ENCODE data around the gene SHC1. TPM values are rescaled to one million over a fixed set of nuclear protein-coding genes. Genes with fewer than 3 reads are reported as not detected.

The SHC1 gene
- total and polyA plus RNA-seq, 4 experiments from 2014 or later: 36.4 to 81.7 (median 61.4) TPM

DNA sequence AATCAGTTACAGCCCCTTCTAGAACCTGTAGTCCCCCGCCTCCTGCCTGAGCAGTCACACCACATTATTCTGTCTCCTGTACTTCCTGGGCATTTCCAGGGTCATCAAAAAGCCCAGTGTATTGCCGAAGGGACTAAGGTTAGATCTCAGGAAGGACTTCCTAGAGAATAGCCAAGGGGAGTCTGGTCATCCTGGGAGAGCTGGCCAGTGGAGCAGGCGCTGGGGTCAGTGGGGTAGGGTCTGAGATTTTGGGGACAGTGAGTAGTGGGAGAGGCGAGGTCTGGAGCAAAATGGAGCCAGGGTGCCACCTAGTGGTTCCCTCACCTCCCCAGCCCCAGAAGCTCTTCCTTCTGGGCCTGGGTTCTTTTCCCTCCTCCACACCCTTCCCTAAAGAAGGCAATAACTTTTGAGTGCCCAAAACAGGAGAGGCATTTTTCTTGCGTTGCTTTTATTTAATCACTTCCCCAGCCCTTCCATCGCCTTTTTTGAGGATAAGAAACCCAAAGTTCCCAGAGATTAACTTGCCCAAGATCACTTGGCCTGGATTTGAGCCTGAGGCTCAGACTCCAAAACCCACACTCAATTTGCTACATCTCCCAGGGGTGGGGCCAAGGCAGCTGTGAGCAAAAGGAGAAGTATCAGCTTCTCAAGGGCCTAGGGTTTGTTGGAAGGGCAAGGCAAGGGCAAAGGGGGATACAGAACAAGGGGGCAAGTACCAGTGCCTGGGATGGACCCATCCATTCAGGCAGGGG lies 26.7 kb downstream of the SHC1 start:
- ChIA-PET POLR2A (ENCODE audit: partially characterized antibody) (interaction anchor here (0.8 to 1.4 kb wide), 7 partner anchors 9 to 322 kb away, joined by 3 to 8 read pairs (median 3); no protein-coding TSS in a partner anchor), CTCF (ENCODE audit: partially characterized antibody) (interaction anchor here (0.6 to 4.4 kb wide), 16 partner anchors 8 to 378 kb away, joined by 3 to 14 read pairs (median 4); partner anchors contain the start of genes ADAR, FLAD1 and PMVK)
- Histone ChIP-seq H3K4me1 (ENCODE audit: insufficient read depth, low read length) (peaks cover 79% of the 10 kb centered on the region), H3K27me3 (ENCODE audit: insufficient read depth, low read length) (no peaks in the 10 kb centered on the region), H3K27ac (ENCODE audit: low read depth, low read length) (peak overlapping the region; percentile 82), H3K36me3 (ENCODE audit: insufficient read depth, low read length) (peaks cover 47% of the 10 kb centered on the region), H3K4me3 (ENCODE audit: low read length in 2 of 2) (no peak overlapping the region), H3K9me3 (ENCODE audit: control insufficient read depth in 1 of 2, low read length in 2 of 2) (no peaks in the 10 kb centered on the region)
- Mint-ChIP-seq H3K4me3 (peak overlapping the region in 7 of 8 donors; percentile 29 to 85 (median 67)), H3K27ac (peak overlapping the region; percentile 90 to 98 (median 97)), H3K9me3 (peaks cover 0 to 2% (median 0%) of the 10 kb centered on the region in 8 donors), H3K27me3 (no peaks in the 10 kb centered on the region), H3K4me1 (peaks cover 47 to 67% (median 58%) of the 10 kb centered on the region in 4 donors), H3K36me3 (peaks cover 14 to 50% of the 10 kb centered on the region in 2 donors)
- peak in 2 of 5 donors; percentile 45 to 47 for DNase-seq
- intact Hi-C loops (cut with micrococcal nuclease): no loop called here

DNA sequence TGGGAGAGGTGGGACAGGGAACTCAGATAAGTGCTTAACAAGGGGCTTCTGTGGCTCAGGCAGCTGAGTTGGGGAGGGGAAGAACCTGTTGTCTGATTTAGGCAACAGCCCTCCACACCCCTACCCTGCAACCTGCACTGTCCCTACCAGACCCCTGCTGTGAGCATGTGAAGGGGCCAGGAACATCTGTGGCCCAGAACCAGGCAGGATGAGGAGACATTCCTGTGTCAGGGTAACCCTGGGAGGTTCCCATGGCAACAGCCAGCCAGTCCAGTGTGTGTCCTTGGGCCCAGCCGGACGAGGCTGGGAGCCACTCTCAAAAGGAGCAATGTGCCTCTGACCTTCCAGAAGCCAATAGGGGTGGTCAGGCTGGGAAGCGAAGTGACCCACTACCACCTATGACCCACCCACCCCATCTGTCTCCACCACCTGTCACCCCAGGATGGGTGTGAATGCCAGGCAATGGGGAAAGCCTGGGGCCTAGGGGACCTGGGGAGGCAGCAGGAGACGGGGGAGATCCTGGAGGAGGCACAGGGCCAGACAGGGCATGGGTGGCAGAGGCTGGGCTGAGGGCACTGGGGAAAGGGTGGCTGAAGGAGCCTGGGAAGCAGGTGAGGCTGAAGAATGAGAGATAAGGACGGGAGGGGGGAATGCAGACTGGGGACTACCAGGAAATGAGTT lies 29.1 kb downstream of the SHC1 start:
- no peaks in the 10 kb centered on the region for H3K27me3 Mint-ChIP-seq
- peaks cover 0 to 2% (median 0%) of the 10 kb centered on the region in 8 donors for H3K9me3 Mint-ChIP-seq
- Histone ChIP-seq H3K4me3 (ENCODE audit: low read length in 2 of 2) (no peak overlapping the region), H3K27me3 (ENCODE audit: insufficient read depth, low read length) (no peaks in the 10 kb centered on the region), H3K36me3 (ENCODE audit: insufficient read depth, low read length) (peaks cover 27% of the 10 kb centered on the region), H3K27ac (ENCODE audit: low read depth, low read length) (peak overlapping the region; percentile 82), H3K9me3 (ENCODE audit: control insufficient read depth in 1 of 2, low read length in 2 of 2) (no peaks in the 10 kb centered on the region), H3K4me1 (ENCODE audit: insufficient read depth, low read length) (peaks cover 78% of the 10 kb centered on the region)
- DNase-seq: no peak
- intact Hi-C loops (cut with micrococcal nuclease): no loop called here
- CTCF ChIA-PET (ENCODE audit: partially characterized antibody): interaction anchor here (1.0 to 8.0 kb wide), 7 partner anchors 12 to 382 kb away, joined by 3 to 65 read pairs (median 4); partner anchors contain the start of genes PBXIP1 and PYGO2
- H3K27ac Mint-ChIP-seq: peak overlapping the region; percentile 90 to 98 (median 97)
- peak overlapping the region in 7 of 8 donors; percentile 41 to 70 (median 63) for H3K4me3 Mint-ChIP-seq
- H3K4me1 Mint-ChIP-seq: peaks cover 53 to 85% (median 68%) of the 10 kb centered on the region in 4 donors
- peaks cover 5 to 39% of the 10 kb centered on the region in 2 donors for H3K36me3 Mint-ChIP-seq
- POLR2A ChIA-PET (ENCODE audit: partially characterized antibody): interaction anchor here (0.7 to 1.8 kb wide), 7 partner anchors 7 to 382 kb away, joined by 3 to 6 read pairs (median 4); partner anchors contain the start of genes CKS1B and FLAD1

DNA sequence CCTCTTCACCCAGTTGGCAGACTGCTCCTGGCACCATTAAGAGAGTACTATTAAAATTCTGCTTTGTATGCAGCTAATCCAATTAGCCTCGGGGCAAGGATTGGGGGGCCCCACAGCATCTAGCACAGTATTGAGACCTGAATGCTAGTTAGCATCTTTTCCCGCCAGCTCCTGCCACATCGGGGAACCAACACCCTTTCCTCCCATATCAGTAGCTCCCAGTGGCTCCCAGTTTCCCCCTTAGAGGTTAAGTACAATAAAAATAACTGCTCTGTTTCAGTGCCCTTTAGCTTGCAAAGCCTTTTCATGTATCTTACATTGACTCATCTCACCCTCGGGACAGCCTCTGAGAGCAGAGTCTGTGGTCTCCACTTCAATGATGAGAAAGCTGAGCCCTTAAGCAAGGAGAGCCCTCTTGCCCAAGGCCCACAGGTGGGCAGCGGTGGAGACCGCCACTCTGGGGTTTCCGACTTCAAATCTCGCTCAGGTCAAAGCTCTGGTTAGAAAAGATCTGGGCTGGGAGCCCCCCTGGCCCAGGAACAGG lies 29.8 kb downstream of the SHC1 start:
- Mint-ChIP-seq H3K27me3 (no peaks in the 10 kb centered on the region), H3K4me1 (peaks cover 53 to 87% (median 69%) of the 10 kb centered on the region in 4 donors), H3K4me3 (peak overlapping the region in 6 of 8 donors; percentile 49 to 70 (median 65)), H3K36me3 (peaks cover 0 to 35% of the 10 kb centered on the region in 2 donors), H3K9me3 (peaks cover 0 to 2% (median 0%) of the 10 kb centered on the region in 8 donors), H3K27ac (peak overlapping the region; percentile 90 to 97 (median 93))
- POLR2A ChIA-PET (ENCODE audit: partially characterized antibody): interaction anchor here (0.7 to 1.8 kb wide), 9 partner anchors 8 to 381 kb away, joined by 3 to 6 read pairs (median 4); partner anchors contain the start of genes CKS1B and FLAD1
- CTCF ChIA-PET (ENCODE audit: partially characterized antibody): interaction anchor here (0.9 to 8.0 kb wide), 9 partner anchors 12 to 381 kb away, joined by 3 to 65 read pairs (median 3); partner anchors contain the start of genes PBXIP1 and PYGO2
- intact Hi-C loops (cut with micrococcal nuclease): no loop called here
- H3K27ac ChIP-seq (ENCODE audit: low read depth, low read length): peak overlapping the region; percentile 82
- H3K27me3 ChIP-seq (ENCODE audit: insufficient read depth, low read length): no peaks in the 10 kb centered on the region
- H3K9me3 ChIP-seq (ENCODE audit: control insufficient read depth in 1 of 2, low read length in 2 of 2): no peaks in the 10 kb centered on the region
- H3K36me3 ChIP-seq (ENCODE audit: insufficient read depth, low read length): peaks cover 19% of the 10 kb centered on the region
- H3K4me3 ChIP-seq (ENCODE audit: low read length in 2 of 2): no peak overlapping the region
- peaks cover 83% of the 10 kb centered on the region for H3K4me1 ChIP-seq (ENCODE audit: insufficient read depth, low read length)
- DNase-seq: no peak

DNA sequence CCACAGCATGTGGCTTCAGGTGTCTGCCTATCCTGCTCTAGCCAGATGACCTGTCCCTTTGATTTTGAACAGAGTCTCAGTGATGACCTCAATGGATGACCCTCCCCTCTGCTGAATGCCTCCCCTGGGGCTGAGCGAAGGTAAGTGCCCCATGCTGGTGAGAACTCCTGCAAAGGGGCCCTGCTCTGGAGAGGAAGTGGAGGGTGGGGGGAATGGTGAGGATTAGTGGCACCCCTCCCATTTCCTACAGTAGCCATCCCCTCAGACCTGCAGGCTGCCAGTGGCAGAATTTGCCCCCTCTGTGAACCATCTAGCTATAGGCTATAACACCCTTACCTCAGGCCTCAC lies 30.4 kb downstream of the SHC1 start:
- peak overlapping the region; percentile 90 to 97 (median 93) for H3K27ac Mint-ChIP-seq
- no peak for DNase-seq
- CTCF ChIA-PET (ENCODE audit: partially characterized antibody): interaction anchor here (0.6 to 8.0 kb wide), 9 partner anchors 13 to 381 kb away, joined by 3 to 65 read pairs (median 3); partner anchors contain the start of genes PBXIP1 and PYGO2

DNA sequence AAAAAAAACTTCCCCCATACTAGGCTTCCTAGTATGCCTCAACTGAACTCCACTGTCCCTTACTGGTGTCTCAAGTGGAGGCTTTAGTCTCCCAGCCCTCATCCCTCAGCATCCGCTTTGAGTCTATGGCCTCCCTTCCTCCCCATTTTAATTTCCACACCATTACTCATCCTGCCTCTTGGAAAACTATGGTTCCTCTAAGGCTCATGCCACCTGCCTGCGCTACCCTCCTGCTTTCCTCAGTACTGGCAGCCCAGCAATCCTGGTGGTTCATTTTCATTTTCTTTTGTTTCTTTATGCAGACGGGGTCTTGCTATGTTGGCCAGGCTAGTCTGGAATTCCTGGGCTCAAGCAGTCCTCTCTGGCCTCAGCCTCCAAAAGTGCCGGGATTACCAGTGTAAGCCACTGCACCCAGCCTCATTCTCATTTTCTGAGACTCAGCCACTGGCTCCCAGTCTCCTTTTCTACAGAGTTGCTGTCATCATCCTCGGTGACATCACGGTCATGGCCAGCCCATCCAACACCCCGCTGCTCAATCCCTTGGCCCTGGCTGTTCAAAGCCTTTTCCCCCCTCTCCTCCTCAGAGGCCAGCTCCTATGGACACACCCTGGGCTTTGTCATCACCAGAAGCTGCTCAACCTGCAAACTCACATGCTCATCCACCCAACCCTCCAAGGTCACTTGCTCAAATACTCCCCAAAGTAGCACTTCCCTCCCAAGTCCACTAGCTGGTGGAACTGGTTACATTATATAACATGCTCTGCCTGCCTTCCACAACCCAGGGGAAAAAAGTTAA lies 31.7 kb downstream of the SHC1 start:
- H3K27ac ChIP-seq (ENCODE audit: low read depth, low read length): peak overlapping the region; percentile 96
- H3K36me3 ChIP-seq (ENCODE audit: insufficient read depth, low read length): peaks cover under 1% of the 10 kb centered on the region
- Mint-ChIP-seq H3K4me1 (peaks cover 51 to 90% (median 77%) of the 10 kb centered on the region in 4 donors), H3K36me3 (peaks cover 0 to 19% of the 10 kb centered on the region in 2 donors), H3K27ac (peak overlapping the region; percentile 92 to 100 (median 97)), H3K4me3 (peak overlapping the region; percentile 55 to 99 (median 71)), H3K9me3 (no peaks in the 10 kb centered on the region), H3K27me3 (no peaks in the 10 kb centered on the region)
- no peak for DNase-seq
- intact Hi-C loops (cut with micrococcal nuclease): loop anchor here (5.0 kb wide), 2 partner anchors 383 to 462 kb away; partner anchors contain the start of gene RUSC1
- ChIA-PET CTCF (ENCODE audit: partially characterized antibody) (interaction anchor here (0.7 to 8.0 kb wide), 5 partner anchors 14 to 379 kb away, joined by 3 to 65 read pairs (median 7); partner anchors contain the start of genes PBXIP1 and PYGO2), POLR2A (ENCODE audit: partially characterized antibody) (interaction anchor here (0.6 to 4.0 kb wide), 8 partner anchors 10 to 379 kb away, joined by 3 to 51 read pairs (median 14); partner anchors contain the start of genes FLAD1 and PYGO2)
- H3K4me3 ChIP-seq (ENCODE audit: low read length in 2 of 2): no peak overlapping the region
- H3K27me3 ChIP-seq (ENCODE audit: insufficient read depth, low read length): no peaks in the 10 kb centered on the region
- no peaks in the 10 kb centered on the region for H3K9me3 ChIP-seq (ENCODE audit: control insufficient read depth in 1 of 2, low read length in 2 of 2)
- peaks cover 76% of the 10 kb centered on the region for H3K4me1 ChIP-seq (ENCODE audit: insufficient read depth, low read length)

More for the DNA sequence above, 30.4 kb downstream of the SHC1 start:
- Mint-ChIP-seq H3K4me1 (peaks cover 53 to 92% (median 73%) of the 10 kb centered on the region in 4 donors), H3K4me3 (peak overlapping the region in 7 of 8 donors; percentile 36 to 70 (median 63)), H3K27me3 (no peaks in the 10 kb centered on the region), H3K36me3 (peaks cover 0 to 30% of the 10 kb centered on the region in 2 donors), H3K9me3 (peaks cover 0 to 2% (median 0%) of the 10 kb centered on the region in 8 donors)
- Histone ChIP-seq H3K36me3 (ENCODE audit: insufficient read depth, low read length) (peaks cover 14% of the 10 kb centered on the region), H3K4me1 (ENCODE audit: insufficient read depth, low read length) (peaks cover 87% of the 10 kb centered on the region), H3K9me3 (ENCODE audit: control insufficient read depth in 1 of 2, low read length in 2 of 2) (no peaks in the 10 kb centered on the region), H3K27ac (ENCODE audit: low read depth, low read length) (peak overlapping the region; percentile 82), H3K27me3 (ENCODE audit: insufficient read depth, low read length) (no peaks in the 10 kb centered on the region), H3K4me3 (ENCODE audit: low read length in 2 of 2) (no peak overlapping the region)
- intact Hi-C loops (cut with micrococcal nuclease): no loop called here
- POLR2A ChIA-PET (ENCODE audit: partially characterized antibody): interaction anchor here (0.8 to 1.8 kb wide), 8 partner anchors 9 to 381 kb away, joined by 3 to 6 read pairs (median 4); partner anchors contain the start of genes CKS1B and FLAD1

DNA sequence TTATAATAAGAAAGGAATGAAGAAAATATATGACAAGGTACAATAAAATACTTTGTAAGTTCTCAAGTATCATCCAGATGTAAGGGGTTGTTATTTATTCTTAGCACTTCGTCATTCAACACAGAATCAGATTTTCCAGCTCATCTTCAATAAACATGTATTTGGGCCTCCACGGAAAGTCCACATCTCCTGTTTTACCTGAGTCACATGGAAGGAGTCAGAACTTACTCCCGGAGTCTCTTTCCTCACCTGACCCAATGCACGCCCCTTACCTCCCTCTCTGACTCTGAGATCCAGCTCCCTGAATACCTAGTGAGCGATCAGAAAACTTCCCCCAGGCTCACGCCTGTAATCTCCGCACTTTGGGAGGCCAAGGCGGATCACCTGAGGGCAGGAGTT lies 32.6 kb downstream of the SHC1 start:
- H3K4me1 Mint-ChIP-seq: peaks cover 47 to 83% (median 70%) of the 10 kb centered on the region in 4 donors
- POLR2A ChIA-PET (ENCODE audit: partially characterized antibody): interaction anchor here (0.6 to 4.0 kb wide), 11 partner anchors 10 to 378 kb away, joined by 3 to 51 read pairs (median 17); partner anchors contain the start of genes CKS1B, FLAD1, PYGO2 and SHC1

More for the DNA sequence above, 32.6 kb downstream of the SHC1 start:
- peak overlapping the region; percentile 93 to 99 (median 97) for H3K4me3 Mint-ChIP-seq
- H3K27me3 Mint-ChIP-seq: no peaks in the 10 kb centered on the region
- peak overlapping the region; percentile 97 to 100 (median 99) for H3K27ac Mint-ChIP-seq
- peaks cover 0 to 14% of the 10 kb centered on the region in 2 donors for H3K36me3 Mint-ChIP-seq
- CTCF ChIA-PET (ENCODE audit: partially characterized antibody): interaction anchor here (0.7 to 8.0 kb wide), 6 partner anchors 15 to 378 kb away, joined by 3 to 65 read pairs (median 6); partner anchors contain the start of gene PBXIP1
- Histone ChIP-seq H3K9me3 (ENCODE audit: control insufficient read depth in 1 of 2, low read length in 2 of 2) (no peaks in the 10 kb centered on the region), H3K4me1 (ENCODE audit: insufficient read depth, low read length) (peaks cover 68% of the 10 kb centered on the region), H3K36me3 (ENCODE audit: insufficient read depth, low read length) (no peaks in the 10 kb centered on the region), H3K27ac (ENCODE audit: low read depth, low read length) (peak overlapping the region; percentile 96), H3K4me3 (ENCODE audit: low read length in 2 of 2) (peak overlapping the region; percentile 51 to 93), H3K27me3 (ENCODE audit: insufficient read depth, low read length) (no peaks in the 10 kb centered on the region)
- intact Hi-C loops (cut with micrococcal nuclease): loop anchor here (1.0 to 5.0 kb wide), 8 partner anchors 17 to 461 kb away; partner anchors contain the start of genes ADAR, CKS1B, PYGO2 and RUSC1
- no peak for DNase-seq
- no peaks in the 10 kb centered on the region for H3K9me3 Mint-ChIP-seq
